CD8-positive, alpha-beta memory T cell (primary cell): Measurements from ENCODE around the gene GYG2. TPM values are rescaled to one million over a fixed set of nuclear protein-coding genes. Genes with fewer than 3 reads are reported as not detected.

ENCODE experiments used
- CTCF ChIA-PET: fragments of 350-600 bp; sonication (Branson Sonifier 250); formaldehyde crosslinking; loops from one replicate; lab custom pipeline; 2021; ENCODE audit warnings: antibody characterized with exemption; lab: Charles Lee
- POLR2A ChIA-PET: fragments of 350-600 bp; sonication (Branson Sonifier 250); formaldehyde crosslinking; loops from one replicate; lab custom pipeline; 2021; ENCODE audit warnings: antibody characterized with exemption; lab: Charles Lee
- DNase-seq, 5 donors: peaks; one replicate each; pipeline versions ENCODE4 v3.0.0 to v3.0.0-alpha.2; 2020 to 2022; ENCODE audit warnings: mixed read lengths in 1 of 5
- H3K27ac ChIP-seq: one replicate; pipeline ENCODE4 v1.7.0; 2013; ENCODE audit warnings: low read depth, mild to moderate bottlenecking, low read length, moderate library complexity
- H3K27me3 ChIP-seq: 2 replicates; pipeline ENCODE4 v1.7.0; 2013; ENCODE audit warnings: low read length, mild to moderate bottlenecking; ENCODE audit not compliant: insufficient read depth, poor library complexity, severe bottlenecking
- H3K36me3 ChIP-seq: 2 replicates; pipeline ENCODE4 v1.7.0; 2013; ENCODE audit warnings: mild to moderate bottlenecking, low read length, moderate library complexity; ENCODE audit not compliant: insufficient read depth
- H3K4me1 ChIP-seq: 2 replicates; pipeline ENCODE4 v1.7.0; 2013; ENCODE audit warnings: mild to moderate bottlenecking, low read length, moderate library complexity; ENCODE audit not compliant: insufficient read depth
- H3K4me3 ChIP-seq: 2 replicates; pipeline ENCODE4 v1.7.0; 2013; ENCODE audit warnings: mild to moderate bottlenecking, low read length
- H3K9me3 ChIP-seq: 2 replicates; pipeline ENCODE4 v1.7.0; 2013; ENCODE audit warnings: mild to moderate bottlenecking, low read length
- H3K27ac Mint-ChIP-seq, 8 donors: one replicate each; pipeline ENCODE4 v1.8.0; 2020 to 2021; ENCODE audit warnings: mixed read lengths in 8 of 8, mild to moderate bottlenecking in 6 of 8, inconsistent platforms in 3 of 8, moderate library complexity in 3 of 8
- H3K27me3 Mint-ChIP-seq, 2 donors: one replicate each; pipeline ENCODE4 v1.8.0; 2020 to 2021; ENCODE audit warnings: mixed read lengths in 2 of 2, mild to moderate bottlenecking in 1 of 2, moderate library complexity in 1 of 2
- H3K36me3 Mint-ChIP-seq, 3 donors: one replicate each; pipeline ENCODE4 v1.8.0; 2020 to 2021; ENCODE audit warnings: mixed read lengths in 3 of 3, inconsistent platforms in 1 of 3, mild to moderate bottlenecking in 1 of 3
- H3K4me1 Mint-ChIP-seq, 3 donors: one replicate each; pipeline ENCODE4 v1.8.0; 2020 to 2021; ENCODE audit warnings: mixed read lengths in 3 of 3, inconsistent platforms in 1 of 3, mild to moderate bottlenecking in 1 of 3
- H3K4me3 Mint-ChIP-seq, 7 donors: one replicate each; pipeline ENCODE4 v1.8.0; 2020 to 2021; ENCODE audit warnings: mixed read lengths in 7 of 7, mild to moderate bottlenecking in 6 of 7, moderate library complexity in 4 of 7, inconsistent platforms in 2 of 7
- H3K9me3 Mint-ChIP-seq, 5 donors: one replicate each; pipeline ENCODE4 v1.8.0; 2020 to 2022; ENCODE audit warnings: mixed read lengths in 5 of 5, mild to moderate bottlenecking in 3 of 5, moderate library complexity in 2 of 5, inconsistent platforms in 1 of 5
- polyA plus RNA-seq: library from polyadenylated mRNA; unstranded; fragments of 300-500 nt; fragmentation: Illumina TruSeq; gene quantifications from one replicate; pipeline ENCODE4 v1.2.3, GENCODE V29; 2021
- total RNA-seq, 2 experiments: library from RNA; stranded (reverse); gene quantifications; one replicate each; pipeline ENCODE4 v1.2.3, GENCODE V29; 2021

Gene GYG2
- total and polyA plus RNA-seq, 3 experiments from 2014 or later = not detected

DNA sequence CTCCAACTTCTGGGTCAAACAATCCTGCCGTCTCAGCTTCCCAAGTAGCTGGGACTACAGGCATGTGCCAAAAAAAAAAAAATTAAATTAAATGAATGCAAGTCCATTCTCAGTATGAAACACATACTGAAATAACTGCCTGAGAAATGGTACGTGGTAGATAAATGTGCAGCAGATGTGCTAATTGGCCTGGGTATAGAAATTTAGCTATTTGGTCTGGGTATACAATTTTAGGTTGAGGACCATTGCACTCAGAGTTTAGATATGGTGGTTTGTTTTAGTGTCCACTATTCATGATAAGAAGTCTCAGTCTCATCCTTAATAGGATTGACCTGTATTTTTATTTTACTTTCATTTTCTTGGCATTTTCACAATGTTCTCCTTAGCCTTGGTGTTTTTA, 9.2 kb downstream of the GYG2 start:
- peaks cover 9 to 37% (median 16%) of the 10 kb centered on the region in 5 donors for H3K9me3 Mint-ChIP-seq
- no peaks in the 10 kb centered on the region for H3K4me1 ChIP-seq

GRCh38 chrX:2840961-2841360, 12.2 kb downstream of the GYG2 start:
- H3K4me3 ChIP-seq = no peak overlapping the region
- H3K9me3 Mint-ChIP-seq = peaks cover 8 to 31% (median 14%) of the 10 kb centered on the region in 5 donors
- ChIA-PET CTCF (no interaction called here), POLR2A (no interaction called here)
- H3K27ac ChIP-seq = no peak overlapping the region
- no peaks in the 10 kb centered on the region for H3K4me1 ChIP-seq
- no peaks in the 10 kb centered on the region for H3K36me3 ChIP-seq
- peaks cover 12 to 20% of the 10 kb centered on the region in 2 donors for H3K27me3 Mint-ChIP-seq
- H3K36me3 Mint-ChIP-seq = peaks cover 0 to 8% (median 0%) of the 10 kb centered on the region in 3 donors
- no peak for DNase-seq
- no peak overlapping the region for H3K4me3 Mint-ChIP-seq
- H3K27ac Mint-ChIP-seq = no peak overlapping the region
- no peaks in the 10 kb centered on the region for H3K9me3 ChIP-seq
- no peaks in the 10 kb centered on the region for H3K4me1 Mint-ChIP-seq
- H3K27me3 ChIP-seq = no peaks in the 10 kb centered on the region

More for the DNA sequence above, 9.2 kb downstream of the GYG2 start:
- H3K27ac Mint-ChIP-seq = no peak overlapping the region
- Histone ChIP-seq H3K36me3 (no peaks in the 10 kb centered on the region), H3K27me3 (no peaks in the 10 kb centered on the region), H3K4me3 (no peak overlapping the region), H3K9me3 (no peaks in the 10 kb centered on the region), H3K27ac (no peak overlapping the region)
- peaks cover 15 to 37% of the 10 kb centered on the region in 2 donors for H3K27me3 Mint-ChIP-seq
- CTCF ChIA-PET = no interaction called here
- no peaks in the 10 kb centered on the region for H3K4me1 Mint-ChIP-seq
- peaks cover 0 to 12% (median 0%) of the 10 kb centered on the region in 3 donors for H3K36me3 Mint-ChIP-seq
- POLR2A ChIA-PET = no interaction called here
- H3K4me3 Mint-ChIP-seq = no peak overlapping the region
- DNase-seq = no peak

DNA sequence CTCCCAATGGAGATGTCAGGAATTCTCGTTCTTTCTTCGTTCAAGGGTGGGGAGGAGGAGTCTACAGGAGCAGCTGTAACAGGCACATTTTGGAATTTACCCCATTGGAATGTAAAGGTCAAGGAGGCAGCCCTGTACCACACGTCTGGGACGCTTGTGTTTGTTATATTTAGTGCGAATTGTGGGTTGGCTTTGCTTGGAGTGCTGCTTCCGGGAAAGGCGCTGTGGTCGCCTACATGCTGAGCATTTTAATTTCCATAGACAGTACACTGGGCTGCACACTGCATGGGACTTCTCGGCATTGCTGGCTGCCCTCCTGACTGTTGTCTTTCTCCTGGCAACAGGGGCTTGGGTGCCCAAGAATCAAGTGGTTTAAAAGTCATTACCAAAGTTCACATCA, 12.8 kb downstream of the GYG2 start:
- H3K27ac Mint-ChIP-seq = no peak overlapping the region
- POLR2A ChIA-PET = no interaction called here
- H3K36me3 ChIP-seq = no peaks in the 10 kb centered on the region
- H3K4me3 ChIP-seq = no peak overlapping the region
- H3K36me3 Mint-ChIP-seq = peaks cover 0 to 5% (median 0%) of the 10 kb centered on the region in 3 donors
- H3K4me1 ChIP-seq = no peaks in the 10 kb centered on the region
- H3K4me3 Mint-ChIP-seq = no peak overlapping the region
- H3K27me3 Mint-ChIP-seq = peaks cover 10 to 19% of the 10 kb centered on the region in 2 donors
- no peak for DNase-seq
- no peaks in the 10 kb centered on the region for H3K27me3 ChIP-seq
- peaks cover 8 to 29% (median 12%) of the 10 kb centered on the region in 5 donors for H3K9me3 Mint-ChIP-seq
- no peaks in the 10 kb centered on the region for H3K9me3 ChIP-seq
- no peaks in the 10 kb centered on the region for H3K4me1 Mint-ChIP-seq
- CTCF ChIA-PET = no interaction called here
- no peak overlapping the region for H3K27ac ChIP-seq

DNA sequence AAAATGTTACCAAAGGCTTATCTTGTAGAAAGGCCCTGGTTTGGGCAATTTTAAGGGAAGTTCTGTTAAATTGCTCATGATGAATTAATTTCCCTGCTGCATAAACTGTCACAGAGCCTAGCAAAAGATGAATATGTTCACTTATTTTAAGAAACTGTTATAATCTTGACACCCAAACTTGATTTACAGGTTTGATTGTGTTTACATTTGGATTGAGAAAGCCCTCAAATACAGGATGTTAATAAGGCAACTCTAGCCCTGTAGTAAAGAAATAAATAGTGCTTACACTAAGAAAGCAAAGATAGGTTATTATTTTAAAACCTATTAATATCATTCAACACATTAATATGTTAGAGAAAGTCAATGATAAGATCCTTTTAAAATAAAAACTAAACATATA, 18.3 kb downstream of the GYG2 start:
- POLR2A ChIA-PET = no interaction called here
- no peak overlapping the region for H3K27ac Mint-ChIP-seq
- H3K27me3 ChIP-seq = no peaks in the 10 kb centered on the region
- H3K36me3 ChIP-seq = no peaks in the 10 kb centered on the region
- H3K4me3 ChIP-seq = no peak overlapping the region
- no peaks in the 10 kb centered on the region for H3K36me3 Mint-ChIP-seq
- no peak for DNase-seq
- no peaks in the 10 kb centered on the region for H3K4me1 Mint-ChIP-seq
- H3K27me3 Mint-ChIP-seq = peaks cover under 1 to 5% of the 10 kb centered on the region in 2 donors
- H3K9me3 Mint-ChIP-seq = no peaks in the 10 kb centered on the region
- H3K4me1 ChIP-seq = no peaks in the 10 kb centered on the region
- no peaks in the 10 kb centered on the region for H3K9me3 ChIP-seq
- CTCF ChIA-PET = no interaction called here
- no peak overlapping the region for H3K4me3 Mint-ChIP-seq
- H3K27ac ChIP-seq = no peak overlapping the region

DNA sequence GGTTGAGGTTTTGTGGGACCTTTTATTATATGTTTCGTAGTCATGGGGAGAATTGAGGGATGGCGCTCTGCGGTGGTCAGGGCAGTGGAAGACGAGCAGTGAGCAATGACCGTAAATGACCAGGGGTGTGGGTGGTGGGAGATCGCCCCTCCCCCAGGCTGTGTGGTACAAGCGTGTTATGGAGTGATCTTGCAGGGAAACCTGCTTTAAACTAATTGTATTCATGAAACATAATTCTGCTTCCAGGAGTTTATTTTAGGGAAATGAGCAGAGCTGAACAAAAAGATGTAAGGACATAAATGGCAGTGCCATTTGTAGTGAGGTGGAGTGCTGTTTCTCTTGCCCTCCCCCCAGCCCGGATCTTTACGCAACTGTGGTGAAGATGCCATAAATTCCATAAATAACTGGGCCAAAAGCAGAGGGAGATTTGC, 20.2 kb downstream of the GYG2 start:
- POLR2A ChIA-PET = no interaction called here

GRCh38 chrX:2854918-2855317, 26.2 kb downstream of the GYG2 start:
- Mint-ChIP-seq H3K27me3 (no peaks in the 10 kb centered on the region), H3K27ac (no peak overlapping the region), H3K4me1 (no peaks in the 10 kb centered on the region), H3K4me3 (no peak overlapping the region), H3K9me3 (peaks cover 0 to 4% (median 0%) of the 10 kb centered on the region in 5 donors), H3K36me3 (no peaks in the 10 kb centered on the region)
- Histone ChIP-seq H3K27ac (no peak overlapping the region), H3K36me3 (no peaks in the 10 kb centered on the region), H3K4me3 (no peak overlapping the region), H3K9me3 (no peaks in the 10 kb centered on the region), H3K27me3 (no peaks in the 10 kb centered on the region), H3K4me1 (no peaks in the 10 kb centered on the region)
- CTCF ChIA-PET = no interaction called here
- POLR2A ChIA-PET = no interaction called here
- no peak for DNase-seq

More for the DNA sequence above, 20.2 kb downstream of the GYG2 start:
- Mint-ChIP-seq H3K27me3 (peaks cover 0 to 5% of the 10 kb centered on the region in 2 donors), H3K9me3 (peaks cover 0 to 3% (median 0%) of the 10 kb centered on the region in 5 donors), H3K4me3 (no peak overlapping the region), H3K4me1 (no peaks in the 10 kb centered on the region), H3K27ac (no peak overlapping the region), H3K36me3 (no peaks in the 10 kb centered on the region)
- H3K4me3 ChIP-seq = no peak overlapping the region
- H3K27me3 ChIP-seq = no peaks in the 10 kb centered on the region
- H3K36me3 ChIP-seq = no peaks in the 10 kb centered on the region
- no peak overlapping the region for H3K27ac ChIP-seq
- H3K4me1 ChIP-seq = no peaks in the 10 kb centered on the region
- CTCF ChIA-PET = no interaction called here
- DNase-seq = no peak
- no peaks in the 10 kb centered on the region for H3K9me3 ChIP-seq

DNA sequence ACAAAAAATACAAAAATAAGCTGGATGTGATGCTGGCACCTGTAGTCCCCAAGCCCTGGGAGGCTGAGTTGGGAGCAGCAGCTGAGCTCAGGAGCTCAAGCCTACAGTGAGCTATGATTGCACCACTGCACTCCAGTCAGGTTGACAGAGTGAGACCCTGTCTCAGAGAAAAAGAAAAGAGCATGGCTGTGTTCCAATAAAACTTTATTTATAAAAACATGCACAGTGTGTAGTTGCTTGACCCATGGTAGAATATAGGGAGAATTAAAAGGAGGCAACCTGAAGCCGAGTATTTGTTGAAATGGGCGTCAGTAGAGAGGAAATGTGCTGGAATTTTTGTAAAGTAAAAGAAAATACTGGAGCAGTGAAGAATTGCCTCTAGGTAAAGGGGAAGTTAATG, 27.0 kb downstream of the GYG2 start:
- H3K27ac ChIP-seq = no peak overlapping the region
- no peaks in the 10 kb centered on the region for H3K4me1 ChIP-seq
- no peak for DNase-seq
- no peaks in the 10 kb centered on the region for H3K27me3 ChIP-seq
- H3K27ac Mint-ChIP-seq = no peak overlapping the region
- ChIA-PET CTCF (no interaction called here), POLR2A (no interaction called here)
- H3K36me3 ChIP-seq = no peaks in the 10 kb centered on the region
- no peaks in the 10 kb centered on the region for H3K27me3 Mint-ChIP-seq
- H3K9me3 ChIP-seq = no peaks in the 10 kb centered on the region
- H3K4me3 Mint-ChIP-seq = no peak overlapping the region
- H3K36me3 Mint-ChIP-seq = no peaks in the 10 kb centered on the region
- peaks cover 0 to 4% (median 0%) of the 10 kb centered on the region in 5 donors for H3K9me3 Mint-ChIP-seq
- no peaks in the 10 kb centered on the region for H3K4me1 Mint-ChIP-seq
- no peak overlapping the region for H3K4me3 ChIP-seq

DNA sequence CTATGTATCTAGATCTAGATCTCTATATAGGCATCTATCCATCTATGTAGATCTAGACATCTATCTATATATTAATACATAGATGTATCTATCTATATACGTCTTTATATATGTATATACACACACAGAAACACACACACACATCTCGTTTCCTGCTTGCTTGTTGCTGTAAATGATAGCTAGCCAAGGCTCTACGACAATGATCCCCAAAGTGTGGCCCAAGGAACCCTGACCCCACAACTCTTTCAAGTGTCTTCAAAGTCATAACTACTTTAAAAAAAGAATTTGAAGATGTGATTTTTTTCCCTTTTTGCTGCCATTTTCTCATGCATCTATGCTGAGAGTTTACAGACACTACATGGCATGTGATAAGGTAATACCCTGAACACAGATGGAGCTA, 28.8 kb downstream of the GYG2 start:
- H3K27ac ChIP-seq = no peak overlapping the region
- no peaks in the 10 kb centered on the region for H3K4me1 ChIP-seq
- Mint-ChIP-seq H3K27me3 (peaks cover 0 to 5% of the 10 kb centered on the region in 2 donors), H3K36me3 (no peaks in the 10 kb centered on the region), H3K4me3 (no peak overlapping the region), H3K4me1 (no peaks in the 10 kb centered on the region), H3K27ac (no peak overlapping the region), H3K9me3 (peaks cover 0 to 1% (median 0%) of the 10 kb centered on the region in 5 donors)
- DNase-seq = no peak
- CTCF ChIA-PET = no interaction called here
- no peaks in the 10 kb centered on the region for H3K36me3 ChIP-seq
- POLR2A ChIA-PET = no interaction called here
- no peaks in the 10 kb centered on the region for H3K27me3 ChIP-seq
- no peaks in the 10 kb centered on the region for H3K9me3 ChIP-seq
- no peak overlapping the region for H3K4me3 ChIP-seq
